22Rv1 (cell line): ENCODE measurements around the gene OXNAD1.

Source experiments
- H3K27ac ChIP-seq: fragments of 450-650 bp; 2 replicates; pipeline ENCODE4 v1.5.1; 2017
- CTCF ChIP-seq: fragments of 450-650 bp; IDR thresholded peaks from 2 replicates; pipeline ENCODE4 v1.5.1; 2017; ENCODE audit warnings: mild to moderate bottlenecking
- ZFX ChIP-seq: fragments of 450-650 bp; IDR thresholded peaks from 2 replicates; pipeline ENCODE4 v1.6.1; 2017; ENCODE audit warnings: antibody characterized with exemption, borderline replicate concordance

OXNAD1 gene

DNA sequence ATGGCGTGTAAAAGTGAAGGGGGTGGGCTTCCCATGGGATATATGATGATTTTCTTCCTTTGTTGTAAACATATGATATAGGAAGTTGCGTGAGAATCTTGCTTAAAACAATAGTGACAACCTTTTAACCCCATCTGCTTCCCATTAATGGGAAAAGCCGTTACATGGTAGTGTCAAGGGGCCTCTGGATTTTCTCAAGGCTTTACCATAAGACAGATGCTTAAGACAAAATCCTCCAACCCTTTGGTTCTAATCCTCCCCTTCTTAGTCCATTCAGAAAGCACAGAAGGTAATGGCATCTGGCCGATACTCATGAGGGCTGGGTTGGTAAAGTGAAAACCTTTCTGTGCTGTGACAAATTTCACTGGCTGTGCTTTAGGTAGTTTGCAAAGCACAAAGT lies 25.2 kb upstream of the OXNAD1 start:
- H3K27ac ChIP-seq: no peak overlapping the region
- no peak for TF ChIP-seq CTCF
- no peak for TF ChIP-seq ZFX

- H3K27ac ChIP-seq: no peak overlapping the region
- no peak for TF ChIP-seq CTCF
- no peak for TF ChIP-seq ZFX
Observed at GRCh38 chr3:16240229-16241023, 24.6 kb upstream of the OXNAD1 start.

DNA sequence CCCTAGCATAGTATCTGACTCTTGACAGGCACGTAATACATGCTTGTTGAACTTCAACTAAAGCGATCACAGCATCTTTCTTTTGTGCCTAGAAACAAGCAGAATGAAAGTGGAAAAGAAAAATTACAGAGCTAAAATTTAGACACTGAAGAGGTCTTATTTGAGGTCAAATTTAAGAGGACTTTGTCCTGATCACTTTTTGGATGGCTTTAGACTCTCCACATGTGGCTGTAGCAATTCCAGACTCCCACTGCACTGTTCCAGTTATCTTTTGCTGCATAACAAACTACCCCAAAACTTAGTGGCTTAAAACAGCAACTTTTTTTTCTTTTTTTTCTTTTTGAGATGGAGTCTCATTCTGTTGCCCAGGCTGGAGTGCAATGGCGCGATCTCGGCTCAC lies 23.8 kb upstream of the OXNAD1 start:
- TF ChIP-seq ZFX (no peak), CTCF (no peak)
- no peak overlapping the region for H3K27ac ChIP-seq

GRCh38 chr3:16242177-16242576 lies 22.8 kb upstream of the OXNAD1 start:
- TF ChIP-seq CTCF (no peak), ZFX (no peak)
- H3K27ac ChIP-seq: no peak overlapping the region

DNA sequence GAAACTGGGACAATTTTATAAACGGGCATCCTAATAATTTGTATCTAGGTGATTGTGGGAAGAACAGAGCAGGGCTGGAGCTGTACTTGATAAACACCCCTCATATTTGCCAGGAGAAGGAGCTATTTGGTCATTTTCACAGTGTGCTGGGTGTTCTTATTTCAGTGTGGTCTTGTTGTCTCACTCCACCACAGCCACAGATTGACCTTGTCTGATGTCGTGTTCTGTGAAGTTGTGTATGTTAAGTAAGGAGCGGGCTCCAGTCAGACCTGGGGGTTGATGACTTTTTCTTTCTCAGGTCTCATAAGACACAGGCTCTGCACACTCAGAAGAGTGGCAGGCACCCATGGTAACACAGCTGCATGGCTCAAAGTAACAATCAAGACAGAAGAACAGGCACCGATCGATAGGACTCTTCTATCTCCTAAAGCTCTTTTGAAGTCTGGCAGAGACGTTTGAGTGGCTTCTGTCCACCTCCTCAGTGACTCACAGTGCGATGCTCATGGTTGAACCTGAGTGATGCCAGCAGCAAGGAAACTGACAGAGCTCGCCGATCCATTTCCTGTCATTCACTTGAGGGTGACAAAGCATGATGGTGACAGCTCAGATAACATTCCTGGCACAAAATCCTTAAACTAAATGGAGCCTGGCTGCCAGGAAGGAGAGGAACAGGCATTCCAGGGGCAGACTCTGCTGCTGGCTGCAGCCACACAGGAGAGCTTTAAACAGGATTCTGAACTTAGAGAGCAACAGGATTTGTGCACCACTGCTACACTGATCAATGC lies 21.1 kb upstream of the OXNAD1 start:
- TF ChIP-seq ZFX (no peak), CTCF (no peak)
- H3K27ac ChIP-seq: no peak overlapping the region

GRCh38 chr3:16245609-16246008 lies 19.4 kb upstream of the OXNAD1 start:
- no peak overlapping the region for H3K27ac ChIP-seq
- TF ChIP-seq ZFX (no peak), CTCF (no peak)
